EH (cell line): Measurements from ENCODE around the gene GALE.
"Not testable (repeated sequence)": the region's sequence is repeated elsewhere in the genome, so short reads cannot be mapped to it uniquely, and the experiment has no call there.

ENCODE experiments used
- DNase-seq: peaks from one replicate; pipeline ENCODE4 v3.0.0-alpha.2; 2015; ENCODE audit warnings: low read depth

The GALE gene

GRCh38 chr1:23792151-23792945, 8.2 kb downstream of the GALE start:
- DNase-seq: no peak

GRCh38 chr1:23791516-23792047, 9.0 kb downstream of the GALE start:
- peak; percentile 49 for DNase-seq

GRCh38 chr1:23790696-23791515, 9.6 kb downstream of the GALE start, which contains the start of gene LYPLA2:
Gene LYPLA2, plus strand, starts transcription at chr1:23791145. Its CDS starts 1,538 bp downstream, at chr1:23792683.
- peak; percentile 94 for DNase-seq

- no peak for DNase-seq
These were observed 11.9 kb downstream of the GALE start for GRCh38 chr1:23788695-23789094.

GRCh38 chr1:23787701-23788100, 12.9 kb downstream of the GALE start:
- no peak for DNase-seq

- DNase-seq: no peak
These were observed 15.7 kb downstream of the GALE start for GRCh38 chr1:23784846-23785245.

- not testable (repeated sequence) for DNase-seq
These were observed 17.4 kb downstream of the GALE start for GRCh38 chr1:23783141-23783540.

GRCh38 chr1:23779826-23780371, 20.7 kb downstream of the GALE start:
- DNase-seq: peak; percentile 73

GRCh38 chr1:23777979-23778814, 22.4 kb downstream of the GALE start, which contains the start of gene PITHD1:
Gene PITHD1, plus strand, starts transcription at chr1:23778418. Its CDS starts 98 bp downstream, at chr1:23778516.
- peak; percentile 84 for DNase-seq

- DNase-seq: no peak
These were observed 24.3 kb downstream of the GALE start for GRCh38 chr1:23776217-23776616.

- no peak for DNase-seq
These were observed 26.2 kb downstream of the GALE start for GRCh38 chr1:23774174-23774880.

- DNase-seq: no peak
These were observed 27.7 kb downstream of the GALE start for GRCh38 chr1:23772854-23773242.

GRCh38 chr1:23772049-23772853, 28.3 kb downstream of the GALE start:
- peak; percentile 81 for DNase-seq

- DNase-seq: no peak
These were observed 31.8 kb downstream of the GALE start for GRCh38 chr1:23768733-23769132.

- DNase-seq: peak; percentile 17
These were observed 37.4 kb downstream of the GALE start for GRCh38 chr1:23763041-23763577.

- peak; percentile 15 for DNase-seq
These were observed 41.3 kb downstream of the GALE start for GRCh38 chr1:23759277-23759676.

- no peak for DNase-seq
These were observed 42.7 kb downstream of the GALE start for GRCh38 chr1:23757812-23758211.

GRCh38 chr1:23756676-23757075, 43.9 kb downstream of the GALE start:
- DNase-seq: peak; percentile 75

GRCh38 chr1:23752909-23753308, 47.6 kb downstream of the GALE start:
- DNase-seq: no peak

- no peak for DNase-seq
These were observed 48.7 kb downstream of the GALE start for GRCh38 chr1:23751815-23752200.
